ENCODE data around the gene FTO.

The FTO gene

DNA sequence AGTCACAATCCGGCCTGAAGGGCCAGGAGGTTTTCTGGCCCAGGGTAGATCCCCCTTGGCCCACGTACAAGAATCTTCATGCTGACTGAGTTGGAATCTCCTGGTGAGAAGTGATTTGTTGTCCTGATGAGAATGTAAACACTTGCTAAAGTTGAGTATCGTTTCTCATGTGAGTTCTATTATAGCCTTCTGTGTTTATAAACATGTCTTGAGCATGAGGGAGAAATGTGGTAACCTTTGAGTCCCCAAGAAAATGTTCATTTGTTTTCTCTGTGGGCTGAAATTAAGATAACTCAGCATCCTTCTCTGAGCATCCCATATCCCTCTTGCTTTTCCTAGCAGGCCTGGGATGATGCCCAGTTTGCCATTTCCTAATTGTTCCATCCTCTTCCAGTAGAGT, 204.8 kb downstream of the FTO start:
- no peak for DNase-seq

DNA sequence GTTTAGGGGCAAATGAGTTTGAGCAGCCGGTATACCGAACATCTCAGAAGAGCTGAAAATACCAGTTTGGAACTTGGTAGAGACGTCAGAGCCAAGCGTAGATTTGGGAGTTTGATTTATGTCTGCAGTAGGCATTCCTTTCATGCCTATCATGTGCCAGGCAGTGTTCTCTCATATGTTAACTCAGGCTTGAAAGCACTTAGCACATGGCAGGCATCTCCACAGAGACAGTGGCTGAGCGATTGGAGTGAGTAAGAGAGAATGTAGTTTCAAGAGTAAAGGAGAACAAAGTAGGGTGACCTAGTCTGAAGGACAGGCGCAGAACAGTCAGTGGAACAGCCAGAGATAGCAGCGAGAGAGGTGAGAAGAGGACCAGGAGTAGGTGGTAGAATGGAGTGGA, 207.0 kb downstream of the FTO start:
- no peak for DNase-seq

DNA sequence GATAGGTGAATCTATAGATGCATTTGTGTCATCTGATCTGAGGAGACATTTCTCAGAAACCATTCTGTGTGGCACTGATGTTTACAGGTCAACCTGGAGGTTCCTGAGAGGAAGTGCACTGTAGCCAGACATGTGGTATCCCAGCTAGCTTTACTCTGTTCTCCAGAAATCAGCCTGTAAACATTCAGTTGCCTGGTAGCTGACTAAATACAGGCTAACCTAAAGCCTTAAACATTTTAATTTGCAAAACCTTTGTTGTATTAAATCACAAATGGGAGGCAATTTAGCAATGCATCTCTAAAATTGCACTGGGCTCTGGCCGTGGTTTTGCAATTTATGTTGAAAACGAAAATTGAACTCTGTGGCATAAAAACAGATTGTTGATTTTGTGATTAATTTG, 207.6 kb downstream of the FTO start:
- no peak for DNase-seq

DNA sequence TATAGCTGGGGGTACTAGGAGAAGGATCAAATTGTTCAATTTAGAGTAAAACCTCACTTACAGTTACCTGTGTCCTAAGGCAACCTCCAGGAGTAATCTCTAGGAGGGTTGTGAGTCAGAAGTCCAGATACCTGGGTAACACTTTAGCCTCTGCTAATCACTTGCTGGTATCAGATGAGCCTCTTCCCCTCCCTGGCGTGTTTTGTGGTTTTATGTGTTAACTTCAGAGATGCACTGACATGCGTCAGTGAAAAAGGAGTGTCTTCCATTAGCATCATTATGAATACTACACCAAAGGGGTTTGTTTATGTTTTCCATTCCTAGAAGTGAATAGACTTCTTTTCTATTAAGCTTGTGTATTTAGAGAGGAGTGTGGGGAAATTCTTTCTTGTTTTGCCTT, 208.2 kb downstream of the FTO start:
- DNase-seq = peak; percentile 2

DNA sequence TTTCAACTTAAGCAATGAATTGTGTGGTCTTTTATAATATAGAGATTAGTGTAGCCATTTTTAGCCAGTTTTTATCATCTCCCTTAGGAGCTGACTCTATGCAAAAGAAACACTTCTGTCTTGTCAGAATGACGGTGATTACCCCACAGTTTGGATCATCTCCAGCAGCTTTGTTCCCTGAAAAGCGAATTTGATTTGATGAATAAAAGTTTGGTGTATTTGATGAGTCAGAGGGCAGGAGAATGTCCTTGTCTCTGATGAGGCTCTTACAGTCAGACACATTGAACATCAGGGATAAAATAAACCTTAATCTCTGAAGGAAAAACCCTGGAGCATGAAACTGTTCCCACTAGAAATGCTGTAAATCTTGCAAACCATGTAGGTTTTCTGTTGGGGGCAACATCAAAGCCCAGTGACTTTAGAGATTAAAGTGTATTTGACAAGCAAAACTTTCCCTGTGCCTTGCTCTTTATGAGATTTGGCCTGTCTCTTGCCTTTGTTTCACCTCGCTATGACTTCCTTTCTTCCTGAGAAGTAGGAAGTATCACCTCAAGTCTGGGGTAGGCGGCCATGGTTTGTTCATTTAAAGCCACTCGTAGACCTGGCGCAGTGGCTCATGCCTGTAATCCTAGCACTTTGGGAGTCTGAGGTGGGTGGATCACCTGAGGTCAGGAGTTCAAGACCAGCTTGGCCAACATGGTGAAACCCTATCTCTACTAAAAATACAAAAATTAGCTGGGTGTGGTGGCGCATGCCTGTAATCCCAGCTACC, 209.3 kb downstream of the FTO start:
- DNase-seq = no peak

DNA sequence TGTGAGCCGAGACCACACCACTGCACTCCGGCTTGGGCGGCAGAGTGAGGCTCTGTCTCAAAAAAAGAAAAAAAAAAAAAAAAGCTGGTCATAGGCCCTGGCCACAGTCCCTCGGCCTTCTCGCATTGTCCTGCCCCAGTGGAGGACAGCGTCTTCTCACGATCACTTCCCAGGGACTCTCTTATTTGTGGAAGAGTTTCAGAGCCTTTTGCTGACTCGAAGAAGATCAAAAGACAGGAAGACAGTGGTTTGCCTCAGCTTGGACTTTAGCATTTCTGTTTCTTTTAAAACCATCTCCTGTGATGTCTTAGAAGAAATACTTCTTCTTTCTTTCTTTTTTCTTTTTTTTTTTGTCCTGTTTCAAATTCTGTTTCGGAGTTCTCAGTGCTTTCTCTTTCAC, 210.0 kb downstream of the FTO start:
- DNase-seq = no peak

DNA sequence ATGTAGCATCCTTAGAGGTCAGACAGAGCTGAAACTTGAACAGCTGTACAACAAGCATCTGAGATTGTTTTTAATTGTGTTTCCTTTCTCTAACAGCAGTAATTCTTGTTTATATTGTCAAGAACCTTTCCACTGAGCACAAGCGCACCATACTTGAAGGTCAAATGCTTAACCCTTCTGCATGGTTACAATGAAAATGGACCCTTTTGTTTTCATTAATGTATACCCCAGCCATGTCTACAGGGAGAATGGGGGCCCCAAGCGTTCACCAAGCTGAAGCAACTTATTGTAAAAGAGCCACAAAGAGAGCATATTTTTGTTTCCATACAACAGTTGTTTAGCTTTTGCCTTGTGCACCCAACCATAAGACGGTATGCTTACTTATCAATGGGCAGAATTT, 210.8 kb downstream of the FTO start:
- DNase-seq = no peak

DNA sequence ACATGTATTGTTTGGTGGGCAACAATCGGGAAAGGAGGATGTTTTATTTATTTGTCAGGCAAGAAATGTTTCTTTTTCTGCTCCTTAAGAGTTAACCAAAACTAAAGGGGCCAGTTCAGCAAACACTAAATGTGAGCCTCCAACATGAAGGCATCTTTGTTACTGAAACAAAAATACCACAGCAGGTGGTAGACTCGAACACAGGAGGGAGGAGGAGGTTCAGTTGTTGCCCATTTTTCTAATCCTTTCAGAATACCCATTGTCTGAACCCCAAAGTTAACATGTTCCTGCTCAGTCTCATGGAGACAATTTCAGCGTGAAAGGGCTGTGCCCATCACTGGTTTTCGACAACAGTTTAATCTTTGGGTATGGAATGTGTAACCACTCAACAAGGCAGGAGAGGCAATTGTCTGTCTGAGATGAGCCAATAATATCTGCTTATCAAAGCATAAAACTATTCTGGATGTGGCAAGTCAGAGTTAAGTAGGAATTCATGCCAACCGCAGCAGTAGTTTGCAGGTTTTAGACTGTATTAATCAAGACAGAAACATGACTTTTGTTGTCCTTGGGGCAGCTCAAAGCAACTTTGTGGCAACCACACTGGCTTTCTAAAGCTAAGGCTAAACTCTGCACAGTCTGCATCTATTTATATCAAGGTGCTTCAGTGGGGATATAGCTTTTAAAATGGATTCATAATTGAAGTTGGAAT, 211.7 kb downstream of the FTO start:
- DNase-seq = no peak

DNA sequence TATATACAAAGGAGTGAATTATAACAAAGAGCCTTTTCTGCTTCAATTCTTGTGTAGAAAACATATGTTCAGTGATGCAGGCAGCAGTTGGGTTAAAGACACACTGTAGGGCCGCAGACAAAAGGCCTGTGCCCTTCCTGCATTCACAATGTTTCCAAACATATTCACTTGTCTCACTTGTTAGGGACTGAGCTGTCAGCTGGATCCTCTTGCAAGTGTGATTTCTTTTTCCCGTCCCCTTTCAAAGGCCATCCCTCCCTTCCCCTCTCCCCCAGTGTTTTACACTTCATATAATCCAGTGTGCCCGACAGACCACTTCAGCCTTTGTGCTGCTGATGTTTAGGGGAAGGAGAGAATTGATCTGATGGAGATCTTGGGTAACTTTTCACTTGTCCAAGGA, 217.0 kb downstream of the FTO start:
- no peak for DNase-seq

DNA sequence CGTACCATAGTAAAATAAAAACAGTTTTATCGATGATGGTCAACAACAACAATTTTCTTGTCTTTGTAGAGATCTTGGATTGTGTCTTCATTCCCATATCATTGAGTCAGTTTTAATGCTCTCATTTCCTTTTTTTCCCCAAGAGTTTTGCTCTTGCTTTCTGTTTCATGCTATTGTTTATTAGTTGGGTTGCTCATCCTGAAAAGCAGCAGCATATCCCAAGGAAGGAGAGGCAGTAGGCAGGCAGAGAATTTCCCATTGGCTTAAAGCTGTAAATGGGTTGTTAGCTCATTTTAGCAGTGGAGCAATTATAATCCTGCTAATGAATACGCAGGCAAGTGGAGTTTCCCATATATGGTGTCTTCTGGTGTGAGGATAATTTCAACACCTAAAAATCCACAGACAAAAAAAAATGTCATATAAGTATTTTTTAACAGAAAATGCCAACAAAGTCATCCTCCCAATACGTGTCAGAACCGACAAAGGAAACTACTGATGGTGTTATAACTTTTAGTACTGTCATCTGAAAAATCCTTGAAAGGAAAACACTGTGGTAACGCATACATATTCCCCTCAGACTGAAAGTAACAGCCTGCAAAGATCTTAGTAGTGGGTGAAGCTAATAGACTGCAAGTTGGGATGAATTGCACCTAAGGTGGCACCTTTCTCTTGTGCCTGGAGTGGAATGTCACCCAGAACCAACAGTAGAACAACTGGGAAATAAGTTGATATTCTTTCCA, 218.3 kb downstream of the FTO start:
- DNase-seq = no peak

DNA sequence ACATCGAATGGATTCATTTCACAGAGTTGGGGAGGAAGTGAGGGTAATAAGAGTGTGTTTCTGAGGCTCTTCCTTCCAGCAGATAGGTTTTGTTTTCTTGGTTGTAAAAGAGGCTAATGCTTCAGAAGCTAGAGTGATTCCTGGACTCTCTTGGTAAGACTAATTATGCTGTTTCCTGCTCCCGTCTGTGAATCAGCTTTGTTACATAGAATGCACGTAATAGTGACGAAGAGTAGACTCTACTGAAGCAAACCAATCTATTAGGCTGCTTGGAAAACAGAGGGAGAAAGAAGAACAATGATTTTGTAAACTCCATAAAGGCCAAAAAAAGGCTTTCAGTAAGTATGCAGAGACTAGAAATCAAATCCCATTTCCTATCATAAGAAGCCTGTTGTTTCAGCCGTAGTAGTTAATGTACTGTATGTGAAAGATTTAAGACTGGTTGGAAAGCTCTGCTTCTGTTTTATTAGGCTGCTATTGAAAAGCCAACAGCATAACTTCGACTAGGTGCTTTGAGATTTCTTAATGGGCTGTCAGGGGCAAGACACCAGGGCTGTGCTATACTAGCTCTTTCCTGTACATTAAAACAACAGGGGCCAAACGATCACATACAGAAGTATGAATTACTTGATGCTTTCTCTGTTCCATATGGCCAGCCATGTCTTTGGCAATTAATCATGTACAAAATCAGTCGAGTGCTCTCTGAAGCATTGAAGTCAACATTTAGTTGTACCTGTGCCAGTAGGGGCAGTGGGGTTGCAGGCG, 219.0 kb downstream of the FTO start:
- DNase-seq = no peak

DNA sequence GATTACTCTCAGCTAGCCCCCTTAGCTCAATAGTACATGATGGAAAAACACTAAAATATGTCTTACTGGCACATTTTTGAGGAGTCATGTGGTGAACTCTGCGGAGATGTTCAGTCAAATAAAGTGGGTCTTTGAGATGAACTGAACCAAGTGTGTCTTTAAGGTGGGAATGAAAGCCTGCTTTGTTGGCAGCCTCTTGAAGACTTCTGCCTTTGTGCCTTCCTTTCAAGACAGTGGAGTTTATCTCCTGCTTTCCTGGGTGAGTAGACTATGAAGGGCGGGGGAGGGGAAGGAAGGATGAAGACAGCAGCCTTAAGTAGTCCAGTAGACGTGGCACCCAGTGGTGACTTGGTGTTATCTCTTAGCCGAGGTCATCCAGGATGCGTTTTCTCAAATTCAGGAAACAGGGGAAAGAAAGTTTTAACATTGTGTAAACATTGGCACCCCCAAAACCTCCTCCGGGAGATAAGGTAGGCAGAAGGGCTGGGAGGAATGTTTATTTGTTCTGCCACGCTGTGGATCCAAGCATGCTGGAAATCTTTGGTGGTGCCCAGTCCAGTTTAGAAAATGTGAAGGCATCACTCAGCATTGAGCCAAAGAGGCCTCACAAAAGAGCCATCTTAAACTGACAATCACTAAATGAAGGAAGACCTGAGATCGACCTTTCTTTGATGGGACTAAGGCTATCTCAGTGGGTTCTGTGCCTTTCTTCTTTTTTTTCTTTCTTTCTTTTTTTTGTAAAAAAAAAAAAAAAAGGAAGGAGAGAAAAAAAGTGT, 220.6 kb downstream of the FTO start:
- no peak for DNase-seq

DNA sequence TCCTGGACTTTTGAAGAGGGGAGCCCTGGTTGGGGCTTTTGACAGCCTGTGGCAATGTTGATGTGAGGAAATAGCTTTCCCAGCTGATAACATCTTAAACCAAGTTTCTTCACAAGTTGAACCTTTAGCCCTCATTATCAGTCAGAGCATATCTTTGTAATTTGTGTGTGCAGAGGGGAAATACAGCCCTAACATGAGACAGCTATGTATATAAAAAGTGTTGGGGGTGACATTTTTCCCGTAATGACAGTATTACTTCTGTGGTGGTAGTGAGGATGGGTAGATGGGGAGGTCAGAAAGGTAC, 221.1 kb downstream of the FTO start:
- DNase-seq = no peak

DNA sequence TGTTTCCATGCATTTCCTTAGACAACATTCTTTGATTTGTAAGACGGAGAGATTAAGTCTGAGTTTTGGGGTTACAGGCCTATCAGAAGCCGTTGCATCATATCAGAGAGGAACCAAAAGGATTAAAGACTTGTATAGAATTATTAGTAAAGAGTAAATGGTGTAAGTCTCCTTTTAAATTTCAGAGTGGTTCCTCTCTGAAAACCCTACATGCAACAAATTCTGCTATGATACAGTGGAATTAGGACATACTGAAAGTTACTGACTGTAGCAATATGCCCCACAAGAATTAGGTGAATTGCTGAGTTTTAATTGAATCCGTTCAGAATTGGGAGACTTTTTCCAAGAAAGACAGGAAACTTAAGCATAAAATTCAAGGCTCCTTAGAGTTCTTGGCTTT, 221.6 kb downstream of the FTO start:
- DNase-seq = no peak

DNA sequence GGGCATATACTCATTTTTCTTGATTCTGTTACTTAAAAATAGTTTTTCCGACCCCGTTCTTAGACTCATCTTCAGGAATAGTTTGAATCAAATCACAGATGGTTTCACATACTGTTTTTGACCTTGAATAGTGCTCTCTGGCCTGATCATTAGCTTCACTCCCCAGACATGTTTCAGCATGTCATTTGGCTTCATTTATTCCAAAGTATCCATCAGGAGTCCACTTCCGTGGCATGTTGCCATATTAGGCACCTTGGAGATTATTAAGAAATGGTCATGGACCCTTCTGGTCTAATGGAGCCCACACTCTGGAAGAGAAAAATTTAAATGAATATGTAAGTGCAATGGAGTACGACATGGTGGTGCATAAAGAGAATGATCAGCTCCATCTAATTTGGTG, 222.3 kb downstream of the FTO start:
- no peak for DNase-seq

DNA sequence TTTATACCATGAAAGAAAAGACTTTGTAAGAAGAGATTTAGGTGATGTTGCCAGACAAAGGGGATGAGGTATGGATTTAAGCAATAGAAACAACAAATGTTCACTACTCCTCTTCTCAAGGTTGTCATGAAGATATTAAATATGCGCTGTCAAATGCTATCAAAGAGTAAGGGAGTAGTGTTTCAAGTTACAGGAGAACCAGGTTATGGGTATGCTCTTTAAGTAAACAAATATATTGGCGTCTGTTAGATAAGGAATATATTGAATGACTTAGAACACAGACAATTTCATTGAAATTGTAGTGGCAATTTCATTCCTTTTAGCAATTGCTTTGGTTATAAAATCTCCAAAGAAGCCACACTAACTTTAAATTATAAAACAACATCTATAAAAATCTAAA, 229.0 kb downstream of the FTO start:
- DNase-seq = no peak

DNA sequence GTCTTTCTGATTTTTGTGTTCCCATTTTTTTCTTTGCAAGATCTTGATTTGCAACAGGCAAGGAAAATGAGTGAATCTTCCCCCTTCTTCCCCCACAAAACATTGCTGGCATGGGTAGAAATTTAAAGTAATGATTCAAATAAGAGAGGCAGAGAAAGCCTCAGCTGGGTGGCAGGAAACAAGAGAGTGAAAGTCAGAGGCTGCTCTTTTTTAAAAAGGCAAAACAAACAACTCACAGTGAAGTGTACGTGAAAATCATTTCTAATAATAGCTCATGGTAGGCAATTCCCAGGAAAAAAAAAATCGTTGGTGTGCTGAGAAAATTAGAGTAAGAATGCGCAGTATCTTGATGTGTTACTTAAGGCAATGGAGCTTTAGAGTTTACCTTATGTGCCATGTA, 229.5 kb downstream of the FTO start:
- DNase-seq = no peak

DNA sequence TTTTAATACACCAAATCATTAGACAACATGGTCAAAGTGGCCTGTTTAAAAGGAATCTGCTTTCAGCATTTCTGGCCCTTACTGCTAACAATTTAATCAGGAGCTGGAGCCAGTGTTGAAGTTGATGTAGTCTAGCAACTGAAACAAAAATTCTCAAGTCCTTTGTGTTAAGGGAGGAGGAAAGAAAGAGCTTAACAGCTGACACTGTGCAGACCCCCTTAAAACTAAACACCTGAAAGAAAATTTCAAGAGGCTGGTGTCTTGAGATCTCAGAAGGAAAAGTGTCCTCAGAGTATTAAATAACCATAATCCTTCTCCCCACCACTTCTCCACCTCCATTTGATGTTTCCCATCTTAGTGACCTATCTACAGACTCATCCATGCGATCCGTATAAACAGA, 232.1 kb downstream of the FTO start:
- no peak for DNase-seq

DNA sequence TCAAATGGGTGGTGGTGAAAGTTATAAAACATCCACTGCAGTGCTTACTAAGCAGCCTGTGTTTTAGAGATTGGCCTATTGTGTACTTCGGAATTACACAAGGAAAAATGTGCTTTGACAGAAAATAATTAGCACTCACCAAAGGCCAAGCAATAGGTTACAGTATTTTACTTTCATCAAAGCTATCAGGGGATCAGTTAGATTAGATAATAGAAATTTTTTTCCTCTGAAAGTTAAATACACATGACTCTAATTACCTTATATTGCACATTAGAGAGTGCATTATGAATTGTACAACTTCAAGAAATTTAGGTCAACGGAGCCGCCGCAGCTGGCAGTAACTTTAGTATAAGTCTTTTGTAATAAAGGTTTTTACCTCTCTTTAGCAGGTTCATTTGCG, 232.6 kb downstream of the FTO start:
- DNase-seq = no peak

DNA sequence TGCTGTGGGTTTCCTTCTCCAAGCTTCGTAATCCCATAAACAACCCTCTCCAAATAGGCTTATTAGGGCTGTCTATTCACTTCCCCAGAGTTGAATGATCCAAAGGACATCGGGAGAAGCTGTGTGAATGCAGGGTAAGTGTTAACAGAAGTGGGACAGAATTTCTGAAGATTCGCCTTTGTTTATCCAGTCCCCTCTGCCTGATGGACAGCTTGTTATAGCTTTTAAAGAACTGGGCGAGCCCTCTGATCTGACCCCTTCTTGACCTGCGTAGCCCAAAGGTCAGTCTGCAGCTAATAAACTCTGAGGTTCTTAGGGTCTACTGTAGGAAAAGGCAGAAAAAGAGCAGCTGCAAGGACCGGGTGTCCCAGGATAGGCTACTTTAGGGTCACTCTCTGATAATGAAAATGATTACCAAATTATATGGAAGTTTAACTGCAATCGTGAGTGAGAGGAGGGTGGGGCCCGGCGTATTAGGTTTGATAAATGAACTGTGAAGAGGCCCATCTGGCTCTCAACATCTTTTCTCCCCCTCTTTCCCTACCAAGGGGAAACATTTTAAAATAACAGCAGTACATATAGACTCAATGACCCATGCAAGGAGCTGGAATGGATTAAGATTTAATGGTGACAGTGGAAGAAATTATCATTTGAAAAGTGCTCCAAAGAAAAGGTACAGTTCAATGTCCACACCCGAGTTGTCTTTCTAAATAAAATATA, 233.4 kb downstream of the FTO start:
- no peak for DNase-seq

DNA sequence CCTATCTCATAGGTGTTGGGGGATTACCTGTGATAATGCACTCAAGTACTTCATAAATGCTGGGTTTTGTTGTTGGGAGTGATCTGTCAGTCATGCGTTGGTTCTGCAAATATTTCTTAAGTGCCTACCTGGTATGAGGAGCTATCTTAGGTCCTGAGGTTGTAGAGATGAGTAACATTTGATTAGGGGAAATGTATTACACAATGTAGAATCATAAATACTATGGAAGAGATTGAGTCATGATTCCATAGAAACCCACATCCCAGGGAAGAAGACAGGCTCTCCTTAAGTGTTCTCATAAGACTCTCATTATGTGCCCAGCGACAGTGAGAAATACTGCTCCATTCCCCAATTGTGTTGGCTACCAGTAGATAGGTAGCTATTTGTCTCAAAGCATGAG, 240.1 kb downstream of the FTO start:
- no peak for DNase-seq

DNA sequence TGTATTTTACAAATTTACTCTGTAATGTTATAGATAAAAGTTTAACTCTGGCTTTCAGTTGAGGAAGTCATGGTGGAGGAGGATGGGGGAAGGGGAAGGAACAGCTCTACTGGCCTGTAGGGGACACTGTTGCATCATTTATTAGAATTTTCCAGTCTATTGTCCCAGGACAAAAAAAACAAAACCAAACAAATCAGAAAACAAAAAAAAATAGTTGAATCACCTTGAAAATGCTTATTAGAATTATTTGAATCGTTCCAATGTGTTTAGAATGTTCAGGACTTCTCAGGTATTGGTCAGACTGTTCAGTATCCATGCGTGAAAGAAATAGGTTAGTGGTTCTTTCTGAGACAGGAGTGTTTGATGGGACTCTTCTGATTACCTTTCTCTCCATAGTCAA, 242.0 kb downstream of the FTO start:
- no peak for DNase-seq
